HG03558 (cell line): ENCODE measurements around the gene TTLL6.
"Not testable (repeated sequence)": the region's sequence is repeated elsewhere in the genome, so short reads cannot be mapped to it uniquely, and the experiment has no call there.

Experiments used
- ATAC-seq: cut with Tn5 transposase; IDR thresholded peaks from one replicate; pipeline ENCODE4 v1.9.1; 2021; ENCODE audit warnings: moderate number of reproducible peaks; ENCODE audit not compliant: unreplicated experiment; ENCODE audit errors: extremely low read depth

The TTLL6 gene

GRCh38 chr17:48818361-48818841 is 1.4 kb upstream of the TTLL6 start:
- ATAC-seq = no peak

- no peak for ATAC-seq
Measured at GRCh38 chr17:48816438-48816773, 623 bp downstream of the TTLL6 start.

DNA sequence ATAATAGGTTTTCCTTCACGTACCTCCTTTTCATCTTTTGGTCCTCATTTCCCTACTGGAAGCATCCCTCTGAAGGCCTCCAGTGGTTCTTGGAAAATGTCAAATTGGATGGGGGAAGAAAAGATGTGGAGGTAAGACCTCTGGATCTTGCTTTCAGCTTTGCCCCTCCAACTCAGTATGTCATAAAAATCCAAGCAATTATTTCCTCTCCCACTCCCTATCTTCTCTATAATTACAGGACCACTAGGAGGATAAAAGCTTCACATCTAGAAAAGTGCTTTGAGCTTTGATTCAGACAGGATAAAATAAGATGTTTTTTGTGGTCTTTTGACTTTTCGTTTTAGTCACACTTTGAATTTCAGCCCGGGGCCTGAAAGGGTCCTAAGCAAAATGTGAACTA is 1.7 kb downstream of the TTLL6 start:
- ATAC-seq = no peak

GRCh38 chr17:48814504-48814903 is 2.5 kb downstream of the TTLL6 start:
- ATAC-seq = no peak

- ATAC-seq = no peak
Measured at GRCh38 chr17:48812001-48812400, 5.0 kb downstream of the TTLL6 start.

GRCh38 chr17:48809182-48809581 is 7.8 kb downstream of the TTLL6 start:
- no peak for ATAC-seq

- ATAC-seq = no peak
Measured at GRCh38 chr17:48804936-48805411, 12.1 kb downstream of the TTLL6 start.

- no peak for ATAC-seq
Measured at GRCh38 chr17:48800626-48801217, 16.3 kb downstream of the TTLL6 start.

DNA sequence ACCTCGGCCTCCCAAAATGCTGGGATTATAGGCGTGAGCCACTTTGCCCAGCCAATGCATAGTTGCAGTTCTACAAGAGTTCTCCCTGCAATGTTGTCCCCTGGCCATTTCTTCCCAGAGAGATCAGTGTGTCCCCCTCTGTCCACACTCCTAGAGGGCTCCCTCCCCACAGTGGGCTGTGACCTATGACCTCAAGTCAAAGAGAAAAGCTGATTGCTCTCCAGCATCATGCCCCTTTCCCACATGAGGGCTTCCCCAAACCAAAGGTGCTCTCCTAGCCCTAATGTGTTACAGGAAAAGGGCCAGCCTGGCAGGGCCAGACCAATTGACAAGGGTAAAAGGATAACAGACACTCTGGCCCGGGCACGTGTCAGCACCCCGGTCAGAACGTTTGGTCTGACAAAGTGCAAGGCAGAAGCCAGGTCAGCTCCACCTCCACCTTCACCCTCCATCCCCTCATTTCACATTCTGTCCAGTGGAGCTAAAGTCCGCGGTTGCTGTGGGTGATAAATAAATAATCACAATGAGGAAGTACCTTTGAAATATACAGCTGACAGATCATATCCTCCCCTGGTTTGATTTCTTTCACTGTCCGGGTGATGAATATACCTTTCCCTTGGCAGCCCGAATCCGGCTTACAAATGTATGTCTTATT is 17.8 kb downstream of the TTLL6 start:
- ATAC-seq = no peak

DNA sequence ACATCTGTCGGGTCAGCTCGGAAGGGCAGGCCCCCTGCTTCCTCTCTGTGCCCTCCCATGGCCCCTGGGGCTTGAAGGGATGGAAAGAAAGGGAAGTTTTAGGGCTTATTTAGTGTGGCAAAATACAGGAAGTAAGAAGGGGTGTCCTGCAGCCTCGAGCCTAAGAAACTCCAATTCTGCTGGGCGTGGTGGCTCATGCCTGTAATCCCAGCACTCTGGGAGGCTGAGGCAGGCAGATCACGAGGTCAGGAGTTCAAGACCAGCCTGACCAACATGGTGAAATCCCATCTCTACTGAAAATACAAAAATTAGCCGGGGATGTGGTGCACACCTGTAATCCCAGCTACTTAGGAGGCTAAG is 20.9 kb downstream of the TTLL6 start:
- not testable (repeated sequence) for ATAC-seq

DNA sequence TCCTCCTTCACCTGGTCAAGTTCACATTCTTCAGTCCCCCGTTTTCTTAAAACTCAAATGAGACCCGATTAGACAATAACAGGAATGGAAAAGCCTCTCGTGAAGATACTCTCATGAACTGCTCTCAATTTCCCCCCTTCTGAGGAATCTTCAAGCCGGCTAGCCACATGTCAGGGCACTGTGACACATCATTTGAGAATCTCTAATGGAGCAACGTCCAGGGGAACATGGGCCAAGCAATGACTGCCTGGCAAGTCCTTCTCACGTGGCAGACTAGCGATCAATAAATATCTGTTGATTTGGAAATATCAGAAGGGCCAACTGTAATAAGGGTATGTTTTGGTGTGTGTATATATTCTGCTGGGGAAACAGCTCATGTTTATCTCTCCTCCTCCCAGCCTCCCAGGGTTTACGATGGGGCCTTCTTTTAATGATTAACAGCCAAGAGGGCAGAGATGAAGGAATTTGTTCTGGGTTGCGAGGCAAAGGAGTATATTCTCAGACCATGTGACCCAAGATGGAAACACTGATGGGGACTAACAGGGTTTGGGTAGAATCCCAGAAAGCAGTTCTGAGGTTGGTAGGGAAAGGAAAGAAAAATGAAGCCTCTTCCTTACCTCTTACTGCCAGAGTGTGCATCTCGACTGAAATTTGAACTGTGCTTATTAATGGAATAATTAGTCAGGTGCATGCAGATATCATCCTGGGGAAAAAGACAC is 21.4 kb downstream of the TTLL6 start:
- ATAC-seq = no peak

- no peak for ATAC-seq
Measured at GRCh38 chr17:48792033-48792798, 24.8 kb downstream of the TTLL6 start.

- no peak for ATAC-seq
Measured at GRCh38 chr17:48791128-48792032, 25.6 kb downstream of the TTLL6 start.

- ATAC-seq = no peak
Measured at GRCh38 chr17:48790607-48791127, 26.4 kb downstream of the TTLL6 start.

GRCh38 chr17:48787828-48788227 is 29.2 kb downstream of the TTLL6 start:
- ATAC-seq = no peak

- no peak for ATAC-seq
Measured at GRCh38 chr17:48779421-48779820, 37.6 kb downstream of the TTLL6 start.

- ATAC-seq = no peak
Measured at GRCh38 chr17:48776602-48777001, 40.4 kb downstream of the TTLL6 start.

DNA sequence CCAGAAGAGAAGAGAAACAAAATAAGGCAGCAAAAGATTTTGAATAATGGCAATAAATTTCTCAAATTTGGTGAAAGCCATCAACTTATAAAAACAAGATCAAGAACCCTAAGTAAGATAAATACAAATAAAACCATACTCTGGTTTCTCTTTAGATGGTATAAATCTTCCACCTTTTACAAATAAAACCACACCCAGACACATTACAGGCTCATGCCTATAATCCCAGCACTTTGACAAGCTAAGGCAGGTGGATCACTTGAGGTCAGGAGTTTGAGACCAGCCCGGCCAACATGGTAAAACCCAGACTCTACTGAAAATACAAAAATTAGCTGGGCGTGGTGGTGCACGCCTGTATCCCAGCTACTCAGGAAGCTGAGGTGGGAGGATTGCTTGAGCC is 43.8 kb downstream of the TTLL6 start:
- no peak for ATAC-seq

DNA sequence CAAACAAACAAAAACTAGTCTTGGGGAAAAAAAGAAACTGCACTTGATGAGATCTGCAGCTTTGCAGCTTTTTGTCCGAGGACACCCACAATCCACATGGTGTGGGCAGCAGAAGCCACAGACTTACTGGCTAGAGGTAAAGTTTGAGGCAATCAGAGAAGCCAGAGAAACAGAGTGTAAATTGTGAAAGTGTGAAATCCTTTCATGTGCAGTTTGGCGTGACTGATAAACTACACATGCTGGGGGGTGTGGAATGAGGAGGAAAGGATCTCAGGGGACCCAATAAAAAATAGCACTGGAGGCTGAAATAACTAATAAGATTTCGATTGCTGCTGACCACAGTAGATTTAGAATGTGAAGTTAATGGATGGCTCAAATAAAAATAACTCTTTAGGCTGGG is 46.1 kb downstream of the TTLL6 start:
- no peak for ATAC-seq
